GM19023 (cell line): ENCODE results near the gene ZNF217.
"Not testable (repeated sequence)": the region's sequence is repeated elsewhere in the genome, so short reads cannot be mapped to it uniquely, and the experiment has no call there.

ENCODE experiments used
- ATAC-seq: cut with Tn5 transposase; IDR thresholded peaks from one replicate; pipeline ENCODE4 v1.9.1; 2021; ENCODE audit warnings: mild to moderate bottlenecking, moderate library complexity; ENCODE audit not compliant: unreplicated experiment

ZNF217 gene

DNA sequence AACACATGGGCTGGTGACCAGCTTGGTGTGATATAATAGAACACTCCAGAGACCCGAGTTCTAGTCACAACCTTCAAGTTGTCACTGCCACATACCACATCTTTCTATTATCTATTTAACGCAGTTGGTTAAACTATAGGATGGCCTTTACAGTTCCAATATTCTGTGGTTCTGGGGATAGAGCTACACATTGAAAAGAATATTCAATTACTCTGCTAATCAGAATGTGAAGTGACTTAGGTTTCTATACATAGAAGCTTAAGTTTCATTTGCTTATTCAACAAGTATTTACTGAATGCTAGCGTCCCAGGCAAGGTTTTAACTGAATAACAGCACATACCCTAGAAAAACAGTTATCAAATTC lies 9.1 kb downstream of the ZNF217 start:
- ATAC-seq = not testable (repeated sequence)

DNA sequence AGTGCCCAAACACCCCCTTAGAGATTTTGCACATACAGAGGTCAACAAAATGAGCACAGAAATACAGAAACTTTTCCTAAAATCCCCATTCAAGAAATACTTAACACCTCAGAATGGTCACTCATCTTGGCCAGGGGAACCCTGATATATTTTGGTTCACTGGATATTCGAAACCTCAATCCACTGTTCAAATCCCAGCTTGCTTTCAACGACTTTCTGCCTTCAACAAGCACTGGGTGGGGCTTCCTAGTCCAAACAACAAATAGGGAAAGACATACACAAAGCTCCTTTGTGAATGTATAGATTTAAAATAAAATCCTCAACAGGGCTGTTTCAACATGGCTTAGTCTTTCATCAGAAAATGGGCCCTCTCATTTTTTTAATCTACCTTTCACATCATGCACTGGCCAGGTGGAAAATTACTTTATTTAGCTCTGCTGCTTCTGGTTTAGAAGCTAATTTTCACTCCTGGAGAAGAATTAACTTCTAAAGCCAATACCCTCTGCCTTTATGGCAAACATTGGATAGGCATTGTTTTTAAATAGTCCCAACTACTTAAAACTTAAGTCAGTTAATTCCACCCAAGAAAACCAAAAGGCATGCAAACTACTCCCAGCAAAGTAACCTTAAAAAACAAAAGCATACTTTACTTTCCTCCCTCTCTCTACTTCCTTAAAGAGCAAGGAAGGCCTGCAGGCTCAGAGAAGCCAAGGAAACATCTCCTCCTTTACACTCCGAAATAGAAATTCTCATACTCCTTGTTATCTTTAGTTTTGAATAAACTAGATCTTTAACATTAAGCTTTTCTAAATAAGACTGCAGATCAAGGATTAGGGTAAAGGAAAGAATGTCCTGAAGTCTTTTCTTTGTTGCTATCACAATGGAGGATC lies 9.7 kb downstream of the ZNF217 start:
- not testable (repeated sequence) for ATAC-seq

DNA sequence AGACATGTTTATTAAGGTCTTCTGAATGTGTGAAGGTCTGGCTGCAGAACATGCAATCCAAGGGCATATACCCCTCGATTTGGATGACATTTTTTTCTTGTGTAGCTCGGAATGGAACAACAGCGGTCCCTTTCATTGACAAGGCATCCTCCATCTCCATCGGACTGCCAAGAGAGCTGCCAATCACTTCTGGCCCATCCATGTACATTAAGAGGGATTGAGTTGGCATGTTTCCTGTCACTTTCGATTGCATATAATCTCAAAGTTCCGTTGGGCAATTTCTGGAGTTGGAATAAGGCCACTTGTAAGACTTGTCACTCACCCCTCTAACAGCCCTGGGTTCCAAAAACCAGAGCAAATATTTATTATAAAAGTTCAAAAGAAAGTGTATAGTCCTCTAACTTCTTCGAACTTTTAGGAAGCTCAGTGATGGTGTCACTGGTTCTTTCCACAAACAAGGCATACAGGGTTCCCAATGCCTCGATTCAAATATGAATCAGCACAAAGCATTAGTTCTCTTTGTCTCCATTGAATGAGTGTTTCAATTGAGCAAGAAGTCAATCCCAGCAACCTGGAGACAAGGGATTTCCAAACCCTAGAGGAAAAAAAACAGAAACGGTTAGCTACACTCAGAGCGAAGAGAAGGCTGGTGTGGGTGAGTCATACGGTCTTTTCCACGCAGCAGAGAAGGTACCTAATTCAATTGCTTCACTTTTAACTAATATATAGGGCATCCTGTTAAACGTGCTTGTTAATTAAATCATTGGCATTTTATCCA lies 10.9 kb downstream of the ZNF217 start:
- ATAC-seq = no peak

DNA sequence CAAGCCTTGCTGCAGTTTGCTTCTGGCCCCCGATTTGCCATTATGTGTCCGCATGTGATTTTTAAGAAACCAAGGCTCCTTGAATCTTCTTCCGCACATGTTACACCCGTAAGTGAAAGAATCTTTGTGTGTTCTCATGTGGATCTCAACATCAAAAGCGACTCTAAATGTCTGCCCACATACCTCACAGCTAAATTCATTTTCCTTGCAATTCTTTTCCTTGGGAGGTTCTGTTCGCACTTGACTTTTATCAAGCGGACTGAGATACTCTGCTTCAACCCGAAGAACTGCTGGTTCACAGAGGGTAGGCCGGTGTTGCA lies 11.4 kb downstream of the ZNF217 start:
- no peak for ATAC-seq

DNA sequence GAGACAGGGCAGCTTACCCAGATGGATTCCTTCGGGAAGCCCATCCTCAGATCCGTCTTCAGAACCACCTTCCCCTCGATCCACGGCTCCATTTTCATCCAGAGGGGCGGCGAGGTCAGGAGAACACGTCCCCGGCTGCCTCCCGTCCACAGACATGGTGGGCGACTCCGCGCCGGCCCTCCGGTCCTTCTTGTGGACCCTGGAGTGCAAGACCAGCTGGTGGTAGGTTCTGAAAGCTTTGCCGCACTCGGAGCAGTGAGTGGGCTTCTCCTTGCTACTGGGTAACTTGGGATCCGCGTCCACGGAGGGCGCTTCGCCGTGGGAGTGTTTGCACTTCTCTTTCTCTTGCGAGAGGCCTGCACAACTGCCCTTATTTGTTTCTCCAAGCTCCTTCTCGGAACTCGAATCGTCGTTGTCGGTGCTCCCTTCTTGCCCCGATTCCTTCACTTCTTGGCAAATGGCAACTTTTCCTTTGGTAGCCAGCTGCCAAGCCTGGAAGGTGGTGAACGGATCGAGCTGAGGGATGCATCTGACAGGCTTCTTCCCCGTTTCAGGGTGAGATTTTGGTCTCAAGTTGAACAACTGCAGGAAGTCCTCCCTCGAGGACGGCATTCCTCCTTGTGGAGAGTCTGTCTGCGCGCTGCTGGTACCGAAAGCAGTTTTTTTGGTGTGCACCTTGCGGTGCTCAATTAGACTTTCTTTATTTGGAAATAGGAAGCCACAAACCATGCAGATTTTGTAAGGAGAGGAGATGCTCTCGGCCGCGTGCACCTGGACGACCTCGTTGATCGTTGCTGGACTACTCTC lies 12.0 kb downstream of the ZNF217 start:
- no peak for ATAC-seq

DNA sequence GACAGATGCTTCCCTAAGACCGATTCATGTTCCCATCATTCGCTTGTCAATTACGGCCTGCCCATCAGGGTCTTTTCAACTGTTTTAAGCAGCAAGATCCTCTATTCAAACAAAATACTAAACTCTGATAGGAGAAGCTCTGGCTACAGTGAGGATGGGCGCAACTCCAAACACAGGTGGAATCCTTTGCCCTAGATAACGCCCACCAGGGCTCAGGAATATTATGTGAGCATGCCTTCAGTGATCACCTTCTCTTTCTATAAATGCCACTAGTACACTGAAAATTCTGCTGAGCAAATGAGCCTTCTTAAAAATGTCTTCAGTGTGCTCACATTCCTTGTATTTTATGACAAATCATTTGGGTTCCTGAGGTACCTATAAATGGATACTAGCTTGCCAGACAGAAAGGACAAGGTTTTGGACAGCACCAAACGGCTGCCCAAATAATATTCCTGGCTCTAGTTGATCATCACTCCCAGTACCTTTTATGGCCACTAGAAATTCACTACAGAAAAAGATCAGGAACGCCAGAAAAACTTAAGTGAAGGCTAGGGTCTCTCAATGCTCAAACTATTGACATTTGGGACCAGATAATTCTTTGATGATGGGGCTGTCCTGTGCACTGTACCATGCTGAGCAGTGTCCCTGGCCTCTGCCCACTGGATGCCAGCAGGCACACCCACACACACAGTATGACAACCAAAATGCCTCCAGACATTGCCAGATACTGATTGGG lies 13.1 kb downstream of the ZNF217 start:
- ATAC-seq = no peak

DNA sequence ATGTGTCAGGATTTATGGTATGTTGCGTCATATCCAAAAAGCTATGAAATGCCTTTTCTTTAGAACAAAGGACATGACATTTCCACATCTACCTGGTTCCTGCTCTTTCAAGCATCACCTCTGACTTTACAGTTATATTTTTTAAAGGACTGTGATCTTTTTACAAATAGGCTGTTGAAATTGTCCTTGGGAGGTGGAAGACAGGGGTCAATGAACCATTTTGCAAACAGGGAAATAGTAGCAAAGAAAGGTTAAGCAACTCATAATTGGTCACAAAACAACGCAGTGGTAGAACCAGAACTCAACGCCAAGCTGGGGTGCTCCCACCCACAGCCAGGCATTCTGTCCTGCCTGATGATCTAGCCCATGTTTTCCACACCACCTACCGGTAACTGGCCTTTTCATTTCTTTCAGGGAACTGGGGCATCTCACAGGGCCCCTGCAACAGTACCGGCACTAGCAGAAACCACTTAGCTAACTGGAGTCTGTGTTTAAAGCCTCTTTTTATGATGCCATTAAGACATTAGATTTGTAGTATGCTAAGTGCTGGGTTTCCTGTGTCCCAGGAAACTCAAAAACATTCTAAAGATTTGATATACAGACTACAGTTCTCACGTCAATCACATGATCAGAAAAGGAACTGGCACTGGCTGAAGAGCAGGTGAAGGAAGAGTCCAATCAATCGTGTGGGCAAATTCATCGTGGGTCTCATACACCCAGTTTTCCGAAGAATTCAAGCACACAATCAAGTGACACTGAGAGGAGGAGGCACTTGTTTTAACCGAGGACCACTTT lies 13.9 kb downstream of the ZNF217 start:
- ATAC-seq = no peak

DNA sequence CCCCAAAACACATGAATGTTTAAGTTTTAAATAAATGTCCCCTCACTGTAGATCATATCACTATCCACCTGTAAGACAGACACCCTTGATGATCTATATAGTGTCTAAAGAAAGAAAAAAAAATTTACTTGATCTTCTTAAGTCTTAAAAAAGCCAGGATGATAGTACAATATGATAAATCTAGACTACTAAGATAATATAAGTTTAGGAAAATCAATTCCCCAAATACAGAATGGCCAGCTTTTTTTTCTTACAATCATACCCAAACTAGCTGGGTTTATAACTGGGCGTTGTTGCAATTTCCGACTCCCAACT lies 14.4 kb downstream of the ZNF217 start:
- no peak for ATAC-seq

DNA sequence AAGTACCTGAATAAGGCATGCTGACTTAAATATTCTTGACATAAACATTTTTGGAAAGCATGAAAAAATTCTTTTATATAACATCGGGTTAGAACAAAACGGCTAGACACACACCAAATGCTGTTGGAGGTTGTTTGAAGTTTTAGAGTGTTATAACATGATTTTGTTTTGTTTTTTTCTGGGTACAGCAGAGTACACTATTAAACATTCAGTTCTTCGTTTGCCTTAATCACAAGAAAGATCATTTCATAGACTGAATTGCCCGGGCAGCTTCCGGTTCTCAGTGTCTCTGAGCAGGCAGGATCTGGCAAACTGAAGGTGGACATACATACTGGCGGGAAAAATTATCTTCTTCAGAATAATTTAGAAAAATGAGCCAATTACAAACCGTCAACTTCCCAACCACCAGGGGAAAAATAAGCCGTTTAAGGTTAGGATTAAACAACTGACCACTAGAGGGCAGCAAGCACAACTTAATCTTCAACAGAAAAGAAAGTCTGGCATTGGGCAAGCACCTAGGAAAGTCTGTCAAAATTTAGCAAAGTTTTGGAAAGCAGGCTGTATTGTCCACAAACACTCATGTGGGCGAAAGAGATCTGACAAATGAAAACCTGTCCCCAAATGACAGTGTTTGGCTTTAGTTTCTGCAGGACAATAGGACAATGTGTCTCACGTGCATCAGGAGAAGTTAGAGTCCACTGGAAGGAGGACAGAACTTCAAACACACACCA lies 15.0 kb downstream of the ZNF217 start:
- ATAC-seq = no peak

DNA sequence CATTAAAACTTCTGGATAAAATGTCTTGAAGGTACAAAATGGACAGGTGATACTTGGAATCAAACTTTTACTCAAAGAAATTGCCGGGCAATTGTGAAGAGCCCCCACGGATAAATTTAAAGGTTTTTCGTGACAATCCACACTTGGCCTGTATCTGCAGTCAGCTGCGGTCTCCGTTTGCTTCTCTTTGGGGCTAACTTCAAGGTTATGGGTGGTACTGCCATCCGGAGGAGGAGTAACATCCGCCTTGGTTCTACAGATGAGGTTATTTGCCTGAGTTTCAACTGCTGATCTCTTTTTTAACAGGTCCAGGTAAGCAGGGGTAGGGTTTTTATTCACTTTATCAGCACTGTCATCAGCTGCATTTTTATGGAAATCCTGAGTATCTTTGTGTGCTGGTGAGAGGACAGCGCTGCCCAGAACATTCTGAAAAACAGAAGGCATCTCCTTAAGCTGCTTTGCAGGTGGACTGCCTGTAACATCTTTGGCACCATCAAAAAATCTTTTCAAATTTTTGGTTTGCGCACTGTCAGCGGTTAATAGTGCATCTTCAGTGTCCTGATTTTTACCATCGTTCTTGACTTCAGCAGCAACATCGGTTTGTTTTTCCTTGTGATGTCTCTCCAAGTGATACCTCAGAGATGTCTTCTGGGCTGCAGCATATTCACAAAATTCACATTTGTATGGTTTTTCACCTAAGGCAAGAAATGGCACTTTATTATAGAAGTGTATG lies 16.9 kb downstream of the ZNF217 start:
- ATAC-seq = no peak

DNA sequence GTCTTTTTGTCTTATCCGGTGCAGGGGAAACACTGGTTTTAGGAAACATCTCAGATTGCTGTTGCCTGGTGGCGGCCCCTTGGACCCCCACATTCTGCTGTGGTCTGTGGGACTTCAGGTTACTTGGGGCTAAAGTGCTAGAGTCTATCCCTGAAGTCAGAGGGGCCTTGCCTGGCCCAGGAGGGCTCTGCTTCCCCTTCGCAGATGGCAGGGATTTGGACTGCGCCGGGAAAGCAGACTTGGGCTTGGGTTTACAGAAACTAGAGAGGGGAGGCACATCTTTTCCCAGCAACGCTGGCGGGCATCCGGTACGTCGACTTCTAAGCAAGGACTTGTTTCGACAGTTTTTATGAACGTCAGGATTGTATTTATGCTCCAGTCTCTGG lies 17.5 kb downstream of the ZNF217 start:
- ATAC-seq = no peak

DNA sequence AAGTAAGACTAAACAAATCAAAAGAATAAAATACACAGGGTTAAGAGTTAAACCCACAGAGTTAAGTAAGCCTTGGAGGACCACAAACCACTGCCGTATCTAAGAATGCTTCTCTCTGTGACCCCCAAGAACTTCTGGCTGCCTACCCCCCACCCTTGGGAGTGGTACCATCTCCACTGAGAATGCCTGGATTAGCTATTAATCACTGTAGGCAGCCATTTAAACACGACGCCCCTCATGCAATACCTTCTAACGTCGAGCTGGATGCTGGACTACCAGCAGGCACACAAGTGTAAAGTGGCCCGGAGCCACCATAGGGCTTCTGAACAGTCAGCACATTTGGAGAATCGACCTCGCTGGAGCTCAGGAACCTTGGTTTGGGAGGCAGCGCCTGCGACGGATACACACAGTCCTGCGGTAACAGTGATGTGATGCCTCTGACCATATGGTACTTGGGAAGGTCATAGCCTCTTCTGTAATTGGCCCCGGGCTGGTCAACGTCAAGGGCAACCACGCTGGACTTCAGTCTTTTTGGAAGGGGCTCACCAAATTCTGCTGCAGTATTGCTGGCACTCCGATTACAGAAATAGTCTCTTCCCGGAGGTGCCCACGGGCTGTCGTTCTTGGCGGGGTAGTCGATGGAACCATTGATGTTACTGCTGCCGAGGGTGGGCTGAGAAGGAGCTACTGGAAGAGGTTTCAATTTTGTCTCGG lies 18.0 kb downstream of the ZNF217 start:
- ATAC-seq = no peak

DNA sequence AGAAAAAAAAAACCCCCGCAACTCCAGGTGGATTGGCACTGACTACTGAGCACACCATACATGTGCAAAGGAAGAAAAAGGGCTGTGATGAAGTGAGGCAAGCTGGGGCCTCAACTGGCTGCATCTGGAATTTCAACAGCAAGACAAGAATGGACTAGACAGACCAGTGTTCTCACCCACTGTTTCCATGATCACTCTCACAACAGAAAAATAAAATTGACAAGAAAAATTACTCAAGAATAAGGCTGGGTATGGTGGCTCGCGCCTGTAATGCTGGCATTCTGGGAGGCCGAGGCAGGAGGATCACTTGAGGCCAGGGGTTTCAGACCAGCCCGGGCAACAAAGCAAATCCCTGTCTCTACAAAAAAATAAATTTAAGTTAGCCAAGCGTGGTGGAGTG lies 18.8 kb downstream of the ZNF217 start:
- no peak for ATAC-seq

DNA sequence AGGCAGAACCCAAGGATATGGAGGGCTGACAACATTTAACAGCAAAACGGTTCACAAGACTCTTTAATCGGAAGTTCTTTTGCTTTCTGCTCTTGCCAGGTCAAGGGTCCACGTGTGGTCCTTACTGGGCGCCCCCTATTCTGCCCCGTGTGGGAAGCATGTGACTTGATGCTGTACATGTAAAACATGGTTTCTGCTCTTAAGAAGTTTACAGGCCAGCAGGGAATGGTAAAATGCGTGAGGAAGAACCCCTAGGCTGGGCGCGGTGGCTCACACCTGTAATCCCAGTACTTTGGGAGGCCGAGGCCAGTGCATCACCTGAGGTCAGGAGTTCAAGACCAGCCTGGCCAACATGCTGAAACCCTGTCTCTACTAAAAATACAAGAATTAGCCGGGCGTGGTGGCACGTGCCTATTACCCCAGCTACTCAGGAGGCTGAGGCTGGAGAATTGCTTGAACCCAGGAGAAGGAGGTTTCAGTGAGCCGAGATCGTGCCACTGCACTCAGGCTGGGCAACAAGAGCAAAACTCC lies 19.3 kb downstream of the ZNF217 start:
- ATAC-seq = no peak

DNA sequence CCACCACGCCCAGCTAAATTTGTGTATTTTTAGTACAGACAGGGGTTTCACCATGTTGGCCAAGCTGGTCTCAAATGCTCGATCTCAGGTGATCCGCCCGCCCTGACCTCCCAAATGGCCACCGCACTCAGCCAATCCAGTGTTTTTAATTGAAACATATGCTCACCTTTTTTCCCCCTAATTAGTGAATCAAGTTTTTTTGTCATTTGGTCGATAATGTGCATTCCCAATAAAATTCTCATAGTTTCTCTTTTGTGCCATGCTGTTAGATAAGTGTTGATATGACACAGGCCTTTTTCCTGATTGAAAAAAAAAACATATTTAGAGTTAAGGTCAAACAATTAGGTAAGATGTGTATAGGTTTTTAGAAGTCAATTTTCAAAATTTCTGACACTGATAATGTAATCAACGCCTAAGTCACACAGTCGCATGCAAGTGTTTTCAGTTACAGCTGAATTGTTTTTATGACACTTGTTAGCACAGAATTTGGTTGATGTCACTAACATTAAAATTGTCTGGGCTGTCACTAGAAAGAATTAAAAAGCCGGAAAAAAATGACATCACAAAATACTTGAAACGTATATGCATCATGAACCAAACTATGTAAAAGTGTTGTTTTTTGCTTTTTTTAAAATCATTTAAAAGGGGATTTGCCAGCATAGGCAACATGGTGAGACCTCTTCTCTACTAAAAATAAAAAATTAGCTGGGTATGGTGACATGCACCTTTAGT lies 21.9 kb downstream of the ZNF217 start:
- ATAC-seq = no peak

DNA sequence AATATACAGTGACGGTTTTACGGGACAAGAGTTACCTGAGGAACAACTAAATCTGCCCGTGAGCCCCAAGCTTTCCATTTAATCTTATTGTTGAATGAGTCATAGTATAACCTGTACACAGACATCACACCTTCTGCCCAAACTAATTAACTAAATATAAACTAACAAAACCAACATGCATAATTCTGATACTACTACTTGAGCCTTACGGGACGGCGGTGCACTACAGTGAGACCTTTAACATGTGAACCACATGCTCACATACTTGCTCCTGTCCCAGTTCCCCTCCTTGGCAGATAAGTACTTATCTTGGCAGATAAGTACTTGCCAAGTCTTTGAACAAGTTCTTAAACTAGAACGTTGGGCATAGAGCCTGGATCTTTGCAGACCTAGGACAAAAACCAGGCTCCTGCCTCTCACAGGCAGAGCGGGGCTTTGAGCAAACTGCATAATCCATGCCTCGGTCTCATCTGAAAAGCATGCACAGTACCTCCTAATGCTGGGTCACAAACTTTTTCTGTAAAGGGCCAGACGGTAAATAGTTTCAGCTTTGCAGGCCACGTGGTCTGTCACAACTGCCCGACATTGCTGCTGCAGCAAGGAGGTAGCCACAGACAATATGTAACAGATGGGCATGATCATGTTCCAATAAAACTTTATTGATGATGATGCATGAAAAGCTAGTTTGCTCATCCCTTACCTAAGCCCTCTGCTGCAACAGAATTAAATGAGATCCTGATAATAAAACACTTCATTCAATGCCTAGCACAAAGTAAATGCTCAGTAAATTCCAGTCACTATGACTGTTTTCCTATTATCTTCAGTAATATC lies 23.0 kb downstream of the ZNF217 start:
- no peak for ATAC-seq
